SK-N-MC (cell line): Measurements from ENCODE around the gene TLK1.

Experiments
- DNase-seq: peaks from one replicate; pipeline ENCODE4 v3.0.0-alpha.2; 2011; ENCODE audit warnings: low read depth, low spot score
- H3K27ac ChIP-seq: fragments of 200-600 bp; sonication (generic); 2 replicates; pipeline ENCODE4 v1.5.1; 2016; ENCODE audit warnings: mixed run types
- H3K36me3 ChIP-seq: fragments of 200-600 bp; sonication (generic); 2 replicates; pipeline ENCODE4 v1.6.1; 2017; ENCODE audit warnings: antibody characterized with exemption, low read length, mixed read lengths; ENCODE audit not compliant: insufficient read depth
- H3K4me3 ChIP-seq: fragments of 200-600 bp; sonication (generic); 2 replicates; pipeline ENCODE4 v1.5.1; 2016
- H3K9ac ChIP-seq: fragments of 200-600 bp; sonication (generic); 2 replicates; pipeline ENCODE4 v1.8.0; 2017; ENCODE audit warnings: mixed run types, mixed read lengths; ENCODE audit not compliant: insufficient read length
- H3K9me3 ChIP-seq: fragments of 200-600 bp; sonication (generic); 2 replicates; pipeline ENCODE4 v1.6.1; 2017; ENCODE audit warnings: low read depth, mild to moderate bottlenecking, antibody characterized with exemption, low read length, moderate library complexity, mixed read lengths
- EZH2 ChIP-seq: fragments of 200-600 bp; sonication (generic); IDR thresholded peaks from one replicate; pipeline ENCODE4 v1.6.1; 2017; ENCODE audit warnings: antibody characterized with exemption
- FOXP2 ChIP-seq: optimal IDR thresholded peaks from 2 replicates; pipeline ENCODE3; 2011; ENCODE audit warnings: mild to moderate bottlenecking, moderate library complexity; ENCODE audit not compliant: insufficient read depth; ENCODE audit errors: extremely low read length, control extremely low read depth
- POLR2AphosphoS5 ChIP-seq: IDR thresholded peaks from 2 replicates; pipeline ENCODE4 v1.6.1; 2012; ENCODE audit warnings: mild to moderate bottlenecking, low read depth, low read length, borderline replicate concordance

The TLK1 gene

DNA sequence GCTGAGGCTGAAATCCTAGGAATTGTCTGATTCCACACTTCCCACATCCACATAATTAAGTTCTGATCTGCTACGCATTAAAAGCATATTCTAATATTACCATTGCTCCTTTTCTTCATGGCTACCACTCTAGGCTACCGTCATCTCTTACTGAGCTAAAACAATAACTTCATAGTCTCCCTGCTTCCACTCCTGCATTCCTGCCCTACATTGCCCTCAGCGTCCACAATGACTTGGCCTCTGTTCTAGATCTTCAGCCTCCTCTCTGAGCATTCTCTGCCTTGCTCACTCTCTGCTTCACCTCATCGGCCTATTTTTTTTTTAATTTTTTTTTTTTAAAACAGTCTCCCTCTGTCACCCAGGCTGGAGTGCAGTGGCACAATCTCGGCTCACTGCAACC lies 15.8 kb upstream of the TLK1 start:
- H3K4me3 ChIP-seq: no peak overlapping the region
- H3K9ac ChIP-seq: no peak overlapping the region
- no peaks in the 10 kb centered on the region for H3K9me3 ChIP-seq
- no peak for DNase-seq
- no peak overlapping the region for H3K27ac ChIP-seq
- H3K36me3 ChIP-seq: no peaks in the 10 kb centered on the region
- TF ChIP-seq EZH2 (no peak), POLR2AphosphoS5 (no peak), FOXP2 (no peak)

DNA sequence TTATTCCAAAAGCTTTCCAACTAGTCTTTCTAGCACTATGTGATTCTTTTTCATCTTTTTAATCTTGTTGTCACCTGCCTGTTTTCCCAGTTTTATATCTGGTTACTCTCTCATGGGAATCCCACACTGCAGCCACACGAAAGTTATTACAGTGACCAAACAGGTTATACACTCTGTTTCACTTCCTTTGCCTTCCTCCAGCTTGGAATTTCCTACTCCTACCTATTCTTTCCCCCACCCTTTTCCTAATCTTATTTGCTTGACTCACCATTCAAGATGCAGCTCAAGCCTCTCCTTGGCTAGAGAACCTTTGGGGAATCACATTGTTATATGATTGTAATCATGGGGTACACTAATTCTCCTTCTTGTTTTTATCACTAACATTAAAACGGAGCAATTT lies 13.4 kb upstream of the TLK1 start:
- H3K27ac ChIP-seq: no peak overlapping the region
- H3K9me3 ChIP-seq: no peaks in the 10 kb centered on the region
- no peak for DNase-seq
- TF ChIP-seq EZH2 (no peak), FOXP2 (no peak), POLR2AphosphoS5 (no peak)
- H3K9ac ChIP-seq: no peak overlapping the region
- no peaks in the 10 kb centered on the region for H3K36me3 ChIP-seq
- H3K4me3 ChIP-seq: no peak overlapping the region

DNA sequence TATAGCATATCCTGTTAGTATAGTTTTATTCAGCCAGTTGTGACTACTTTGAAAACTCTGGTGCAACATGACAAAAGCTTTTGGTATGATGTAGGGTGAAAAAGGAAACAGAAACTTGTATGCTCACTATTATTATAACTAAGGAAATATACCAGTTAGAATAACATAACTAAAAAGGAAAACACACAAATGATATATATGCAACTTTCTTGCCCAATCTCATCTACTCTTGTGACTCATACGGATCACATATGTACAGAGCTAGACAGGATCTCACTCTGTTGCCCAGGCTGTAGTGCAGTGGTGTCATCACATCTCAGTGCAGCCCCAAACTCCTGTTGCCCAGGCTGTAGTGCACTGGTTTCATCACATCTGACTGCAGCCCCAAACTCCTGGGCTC lies 12.4 kb upstream of the TLK1 start:
- TF ChIP-seq EZH2: no peak
- no peak for TF ChIP-seq FOXP2
- no peak for TF ChIP-seq POLR2AphosphoS5
- no peak for DNase-seq
- Histone ChIP-seq H3K36me3 (no peaks in the 10 kb centered on the region), H3K9me3 (no peaks in the 10 kb centered on the region), H3K4me3 (no peak overlapping the region), H3K9ac (no peak overlapping the region), H3K27ac (no peak overlapping the region)

DNA sequence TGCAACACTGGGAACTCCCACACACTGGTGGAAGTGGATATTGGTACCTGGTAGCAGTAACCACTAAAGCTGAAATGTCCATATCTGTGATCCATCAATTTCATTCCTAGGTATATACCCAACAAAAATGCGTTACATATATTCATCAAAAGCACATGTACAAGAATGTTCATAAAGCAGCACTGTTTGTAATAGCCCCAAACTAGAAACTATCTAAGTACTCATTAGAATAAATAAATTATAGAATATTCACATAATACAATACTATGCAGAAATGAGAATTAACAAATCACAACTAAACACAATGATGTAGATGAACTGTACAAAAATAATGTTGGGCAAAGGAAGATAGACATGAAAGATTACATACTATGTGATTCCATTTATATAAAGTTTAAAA lies 11.1 kb upstream of the TLK1 start:
- no peak for DNase-seq
- TF ChIP-seq FOXP2: no peak
- TF ChIP-seq POLR2AphosphoS5: no peak
- TF ChIP-seq EZH2: no peak
- Histone ChIP-seq H3K36me3 (no peaks in the 10 kb centered on the region), H3K4me3 (no peak overlapping the region), H3K27ac (no peak overlapping the region), H3K9me3 (no peaks in the 10 kb centered on the region), H3K9ac (no peak overlapping the region)

DNA sequence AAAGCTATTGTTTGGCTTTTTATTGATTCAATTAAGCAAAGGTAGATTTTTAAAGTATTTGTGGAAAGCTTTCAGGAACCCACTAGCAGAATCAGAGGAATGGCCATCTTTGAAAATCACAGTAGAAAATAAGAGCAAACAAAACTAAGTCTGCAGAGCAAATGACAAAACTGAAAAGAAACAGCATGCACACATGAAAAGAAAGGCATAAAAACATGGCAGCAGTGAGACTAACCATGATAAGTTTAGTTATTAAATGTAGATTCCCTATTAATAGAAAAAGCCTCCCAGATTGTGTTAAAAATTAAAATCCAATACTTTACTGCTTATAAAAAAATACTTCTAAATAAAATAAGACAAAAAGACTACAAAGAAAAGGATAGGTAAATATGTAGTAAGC lies 9.1 kb upstream of the TLK1 start:
- H3K9ac ChIP-seq: no peak overlapping the region
- H3K27ac ChIP-seq: no peak overlapping the region

DNA sequence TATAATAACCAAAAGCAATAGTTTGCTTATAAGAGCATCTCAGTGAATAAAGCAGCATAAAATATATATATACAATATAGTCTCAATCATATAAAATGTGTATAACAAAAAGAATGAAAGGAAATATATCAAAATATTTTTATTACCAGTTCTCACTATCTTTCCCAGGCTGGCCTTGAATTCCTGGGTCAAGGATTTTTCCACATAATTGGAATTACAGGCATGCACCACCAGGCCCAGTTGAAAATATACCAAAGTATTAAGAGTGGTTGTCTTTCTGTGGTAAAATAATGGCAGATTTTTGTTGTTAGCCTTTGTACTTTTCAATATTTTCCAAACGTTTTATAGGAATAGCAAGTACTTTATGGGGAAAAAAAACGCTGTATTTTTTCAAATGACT lies 8.6 kb upstream of the TLK1 start:
- no peaks in the 10 kb centered on the region for H3K36me3 ChIP-seq
- H3K9me3 ChIP-seq: no peaks in the 10 kb centered on the region
- H3K9ac ChIP-seq: no peak overlapping the region
- TF ChIP-seq FOXP2: no peak
- TF ChIP-seq EZH2: no peak
- TF ChIP-seq POLR2AphosphoS5: no peak
- DNase-seq: no peak
- H3K27ac ChIP-seq: no peak overlapping the region
- H3K4me3 ChIP-seq: no peak overlapping the region

More for the DNA sequence above, 9.1 kb upstream of the TLK1 start:
- no peak for DNase-seq
- TF ChIP-seq EZH2 (no peak), POLR2AphosphoS5 (no peak), FOXP2 (no peak)
- H3K9me3 ChIP-seq: no peaks in the 10 kb centered on the region
- no peaks in the 10 kb centered on the region for H3K36me3 ChIP-seq
- no peak overlapping the region for H3K4me3 ChIP-seq

DNA sequence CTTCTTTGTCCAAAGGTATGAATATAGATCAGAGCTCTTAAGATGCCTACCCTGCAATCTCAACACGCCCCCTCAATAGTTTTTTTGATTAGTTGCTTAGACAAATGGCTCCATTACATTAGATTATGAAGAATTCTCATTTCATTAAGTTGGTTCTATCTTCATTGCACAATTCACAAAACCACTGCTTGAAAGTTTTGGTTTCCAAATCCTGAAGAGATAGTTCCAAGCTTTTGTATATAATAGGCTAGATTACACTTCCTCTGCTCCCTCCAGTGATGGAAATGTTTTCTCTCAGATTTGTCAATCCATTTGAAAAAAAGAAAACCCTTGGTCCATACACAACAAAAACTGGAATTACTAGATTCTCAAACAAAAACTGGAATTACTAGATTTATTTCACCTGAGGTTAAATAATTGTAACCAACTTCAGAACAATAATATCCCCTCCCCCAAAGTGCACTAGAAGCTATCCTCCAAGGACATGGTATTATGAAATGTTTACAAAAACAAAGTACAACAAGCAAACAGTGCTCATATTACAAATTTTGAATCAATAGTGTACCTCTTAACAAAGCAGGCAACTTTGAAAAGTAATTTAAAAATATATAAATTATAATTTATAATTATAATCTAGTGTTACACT lies 6.8 kb upstream of the TLK1 start:
- no peak overlapping the region for H3K4me3 ChIP-seq
- no peak for DNase-seq
- TF ChIP-seq FOXP2: no peak
- TF ChIP-seq POLR2AphosphoS5: no peak
- no peak for TF ChIP-seq EZH2

DNA sequence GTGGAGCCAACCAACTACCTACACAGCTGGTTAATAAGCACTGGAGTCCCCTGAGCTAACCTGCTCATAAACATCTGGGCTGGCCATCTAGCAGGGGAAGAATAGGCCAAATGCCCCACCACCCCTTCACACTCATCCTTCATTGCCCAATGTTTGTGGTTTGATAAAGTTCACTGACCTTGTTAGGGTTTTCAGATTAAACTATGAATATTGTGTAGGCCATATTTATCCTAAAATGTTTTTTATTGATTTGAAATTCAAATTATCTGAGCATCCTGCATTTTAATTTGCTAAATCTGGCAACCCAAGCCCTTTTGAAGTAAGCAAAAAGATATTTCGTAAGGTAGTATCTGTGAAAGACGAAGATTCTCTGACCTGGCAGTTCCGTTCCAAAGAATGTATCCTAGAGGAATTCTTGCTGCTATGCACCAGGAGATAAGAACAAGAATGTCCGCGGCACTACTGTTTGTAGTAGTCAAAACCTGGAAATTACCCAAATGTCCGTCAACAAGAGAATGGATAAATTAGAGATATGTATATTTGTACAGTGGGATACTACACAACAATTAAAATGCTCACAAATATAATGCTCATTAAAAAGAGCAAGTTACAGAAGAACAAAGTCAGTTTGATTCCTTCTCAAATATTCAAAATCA lies 5.8 kb upstream of the TLK1 start:
- DNase-seq: no peak
- Histone ChIP-seq H3K9me3 (no peaks in the 10 kb centered on the region), H3K4me3 (no peak overlapping the region), H3K36me3 (no peaks in the 10 kb centered on the region), H3K27ac (no peak overlapping the region), H3K9ac (no peak overlapping the region)
- TF ChIP-seq FOXP2 (no peak), POLR2AphosphoS5 (no peak), EZH2 (no peak)

More for the DNA sequence above, 6.8 kb upstream of the TLK1 start:
- H3K9ac ChIP-seq: no peak overlapping the region
- no peak overlapping the region for H3K27ac ChIP-seq
- no peaks in the 10 kb centered on the region for H3K36me3 ChIP-seq
- no peaks in the 10 kb centered on the region for H3K9me3 ChIP-seq

DNA sequence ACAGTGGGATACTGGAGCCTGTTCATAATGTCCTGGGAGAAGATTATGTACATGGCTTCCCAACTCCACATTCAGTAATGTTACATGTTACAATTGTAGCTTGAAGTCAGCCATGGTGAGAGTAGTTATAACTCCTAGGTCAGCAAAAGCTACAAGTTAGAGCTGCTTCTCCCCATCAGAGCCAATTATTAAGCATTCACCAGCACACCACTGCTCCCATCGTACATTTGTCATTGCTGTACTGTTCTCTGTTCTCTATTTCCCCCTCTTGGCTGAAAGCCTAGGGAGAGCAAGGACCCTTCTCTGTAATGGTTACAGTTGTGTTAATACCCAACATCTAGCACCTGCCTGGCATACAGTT lies 5.3 kb upstream of the TLK1 start:
- Histone ChIP-seq H3K9me3 (no peaks in the 10 kb centered on the region), H3K36me3 (no peaks in the 10 kb centered on the region), H3K4me3 (no peak overlapping the region), H3K9ac (no peak overlapping the region), H3K27ac (no peak overlapping the region)
- no peak for DNase-seq
- no peak for TF ChIP-seq POLR2AphosphoS5
- TF ChIP-seq EZH2: no peak
- TF ChIP-seq FOXP2: no peak
